Esophagus muscularis mucosa (tissue), 4 donors: ENCODE results near the gene SGSM2. TPM values are rescaled to one million over a fixed set of nuclear protein-coding genes. Genes with fewer than 3 reads are reported as not detected.

Experiments used
- DNase-seq: peaks from one replicate; pipeline ENCODE4 v3.0.0-alpha.2; 2017; ENCODE audit errors: extremely low spot score
- H3K27ac ChIP-seq, 4 donors: fragments of 200-600 bp; sonication (generic); replicated peaks in 1 of 4; 1 replicate in 3 of 4; 2 replicates in 1 of 4; pipeline ENCODE4 v1.5.1; 2016 to 2019; ENCODE audit warnings: mild to moderate bottlenecking in 1 of 4
- H3K27me3 ChIP-seq, 4 donors: fragments of 200-600 bp; sonication (generic); one replicate each; pipeline versions ENCODE4 v1.5.1 to v1.6.0; 2016 to 2019
- H3K36me3 ChIP-seq, 4 donors: fragments of 200-600 bp; sonication (generic); one replicate each; pipeline ENCODE4 v1.5.1; 2016 to 2019
- H3K4me1 ChIP-seq, 4 donors: fragments of 200-600 bp; sonication (generic); one replicate each; pipeline ENCODE4 v1.5.1; 2016 to 2019
- H3K4me3 ChIP-seq, 4 donors: fragments of 200-600 bp; sonication (generic); 1 replicate in 2 of 4; 2 replicates in 2 of 4; pipeline ENCODE4 v1.5.1; 2016 to 2019; ENCODE audit warnings: mild to moderate bottlenecking in 4 of 4, moderate library complexity in 1 of 4
- H3K9me3 ChIP-seq, 4 donors: fragments of 200-600 bp; sonication (generic); 1 replicate in 3 of 4; 2 replicates in 1 of 4; pipeline ENCODE4 v1.5.1; 2016 to 2019
- EP300 ChIP-seq: sonication (generic); formaldehyde crosslinking; IDR thresholded peaks from one replicate; pipeline ENCODE4 v1.6.1; 2017; ENCODE audit warnings: antibody characterized with exemption
- POLR2A ChIP-seq: fragments of 450-650 bp; IDR thresholded peaks from one replicate; pipeline ENCODE4 v1.6.1; 2017; ENCODE audit warnings: antibody characterized with exemption, moderate library complexity, mild to moderate bottlenecking, low read depth
- POLR2AphosphoS5 ChIP-seq, 2 donors: sonication (generic); formaldehyde crosslinking; IDR thresholded peaks; one replicate each; pipeline ENCODE4 v1.6.1; 2017; ENCODE audit warnings: antibody characterized with exemption in 2 of 2
- WGBS: methylation state at CpG from one replicate; pipeline ENCODE4 v1.1.5; 2018; 5-methylcytosine and 5-hydroxymethylcytosine counted together
- intact Hi-C: fragments of 100-400 bp; cut with DNase I; formaldehyde crosslinking; loops from one replicate; pipeline ENCODE4 v1.15.1; 2023
- total RNA-seq, 4 donors: library from RNA; depleted of rRNA; stranded (reverse); fragments of >200 nt; gene quantifications; one replicate each; pipeline versions ENCODE4 v1.1.0 to v1.2.1, GENCODE V29; 2016
- TF ChIP-seq, protein P1 (sequence below), 3 experiments: fragments of 200-600 bp in 2 of 3; fragments of 450-650 bp in 1 of 3; sonication (generic) in 2 of 3; IDR thresholded peaks; one replicate each; pipeline ENCODE4 v1.5.1; 2017 to 2019; ENCODE audit warnings: antibody characterized with exemption in 3 of 3, mild to moderate bottlenecking in 2 of 3, moderate library complexity in 1 of 3

The SGSM2 gene, protein sequence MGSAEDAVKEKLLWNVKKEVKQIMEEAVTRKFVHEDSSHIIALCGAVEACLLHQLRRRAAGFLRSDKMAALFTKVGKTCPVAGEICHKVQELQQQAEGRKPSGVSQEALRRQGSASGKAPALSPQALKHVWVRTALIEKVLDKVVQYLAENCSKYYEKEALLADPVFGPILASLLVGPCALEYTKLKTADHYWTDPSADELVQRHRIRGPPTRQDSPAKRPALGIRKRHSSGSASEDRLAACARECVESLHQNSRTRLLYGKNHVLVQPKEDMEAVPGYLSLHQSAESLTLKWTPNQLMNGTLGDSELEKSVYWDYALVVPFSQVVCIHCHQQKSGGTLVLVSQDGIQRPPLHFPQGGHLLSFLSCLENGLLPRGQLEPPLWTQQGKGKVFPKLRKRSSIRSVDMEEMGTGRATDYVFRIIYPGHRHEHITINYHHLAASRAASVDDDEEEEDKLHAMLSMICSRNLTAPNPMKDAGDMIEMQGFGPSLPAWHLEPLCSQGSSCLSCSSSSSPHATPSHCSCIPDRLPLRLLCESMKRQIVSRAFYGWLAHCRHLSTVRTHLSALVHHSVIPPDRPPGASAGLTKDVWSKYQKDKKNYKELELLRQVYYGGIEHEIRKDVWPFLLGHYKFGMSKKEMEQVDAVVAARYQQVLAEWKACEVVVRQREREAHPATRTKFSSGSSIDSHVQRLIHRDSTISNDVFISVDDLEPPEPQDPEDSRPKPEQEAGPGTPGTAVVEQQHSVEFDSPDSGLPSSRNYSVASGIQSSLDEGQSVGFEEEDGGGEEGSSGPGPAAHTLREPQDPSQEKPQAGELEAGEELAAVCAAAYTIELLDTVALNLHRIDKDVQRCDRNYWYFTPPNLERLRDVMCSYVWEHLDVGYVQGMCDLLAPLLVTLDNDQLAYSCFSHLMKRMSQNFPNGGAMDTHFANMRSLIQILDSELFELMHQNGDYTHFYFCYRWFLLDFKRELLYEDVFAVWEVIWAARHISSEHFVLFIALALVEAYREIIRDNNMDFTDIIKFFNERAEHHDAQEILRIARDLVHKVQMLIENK
- total RNA-seq: 10 to 100 TPM; 32.0 to 72.2 (median 37.8) TPM

- intact Hi-C loops: loop anchor here (5.0 kb wide), 1 partner anchor 70 kb away; no protein-coding TSS in a partner anchor
- DNase-seq: no peak
Observed at GRCh38 chr17:2336852-2337543, at the start of gene SGSM2. SGSM2 (plus strand) TSS chr17:2337501; CDS start chr17:2337689, 188 bp downstream.

GRCh38 chr17:2289878-2290478 lies 47.3 kb upstream of the SGSM2 start:
- Histone ChIP-seq H3K4me3 (no peak overlapping the region), H3K4me1 (peaks cover 0 to 4% (median 0%) of the 10 kb centered on the region in 4 donors), H3K36me3 (peaks cover 26 to 97% (median 81%) of the 10 kb centered on the region in 4 donors), H3K9me3 (no peaks in the 10 kb centered on the region), H3K27me3 (no peaks in the 10 kb centered on the region), H3K27ac (no peak overlapping the region)
- 94% methylated on average over 5 of the region's 5 CpGs for WGBS
- no peak for TF ChIP-seq POLR2A
- intact Hi-C loops: no loop called here
- no peak for DNase-seq

More at GRCh38 chr17:2336852-2337543, at the start of gene SGSM2:
- Histone ChIP-seq H3K9me3 (no peaks in the 10 kb centered on the region), H3K4me3 (peak within 1 kb of the TSS; percentile 83 to 99 (median 97)), H3K4me1 (peaks cover 14 to 36% (median 32%) of the 10 kb centered on the region in 4 donors), H3K36me3 (peaks cover 27 to 44% (median 41%) of the 10 kb centered on the region in 4 donors), H3K27me3 (no peaks in the 10 kb centered on the region), H3K27ac (peak within 1 kb of the TSS; percentile 89 to 95 (median 94))
- 0% methylated on average over 3 of the region's 77 CpGs for WGBS
- TF ChIP-seq, protein P1, sequence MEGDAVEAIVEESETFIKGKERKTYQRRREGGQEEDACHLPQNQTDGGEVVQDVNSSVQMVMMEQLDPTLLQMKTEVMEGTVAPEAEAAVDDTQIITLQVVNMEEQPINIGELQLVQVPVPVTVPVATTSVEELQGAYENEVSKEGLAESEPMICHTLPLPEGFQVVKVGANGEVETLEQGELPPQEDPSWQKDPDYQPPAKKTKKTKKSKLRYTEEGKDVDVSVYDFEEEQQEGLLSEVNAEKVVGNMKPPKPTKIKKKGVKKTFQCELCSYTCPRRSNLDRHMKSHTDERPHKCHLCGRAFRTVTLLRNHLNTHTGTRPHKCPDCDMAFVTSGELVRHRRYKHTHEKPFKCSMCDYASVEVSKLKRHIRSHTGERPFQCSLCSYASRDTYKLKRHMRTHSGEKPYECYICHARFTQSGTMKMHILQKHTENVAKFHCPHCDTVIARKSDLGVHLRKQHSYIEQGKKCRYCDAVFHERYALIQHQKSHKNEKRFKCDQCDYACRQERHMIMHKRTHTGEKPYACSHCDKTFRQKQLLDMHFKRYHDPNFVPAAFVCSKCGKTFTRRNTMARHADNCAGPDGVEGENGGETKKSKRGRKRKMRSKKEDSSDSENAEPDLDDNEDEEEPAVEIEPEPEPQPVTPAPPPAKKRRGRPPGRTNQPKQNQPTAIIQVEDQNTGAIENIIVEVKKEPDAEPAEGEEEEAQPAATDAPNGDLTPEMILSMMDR (IDR thresholded peaks at IDR 0.05): no peak
- TF ChIP-seq POLR2AphosphoS5 (IDR thresholded peaks at IDR 0.05) (peak in 1 of 2 donors; percentile 4), EP300 (no peak)

- H3K4me3 ChIP-seq: no peak overlapping the region
- H3K27me3 ChIP-seq: no peaks in the 10 kb centered on the region
- no peak overlapping the region for H3K27ac ChIP-seq
- intact Hi-C loops: no loop called here
- no peaks in the 10 kb centered on the region for H3K9me3 ChIP-seq
- no peak for TF ChIP-seq POLR2AphosphoS5 (IDR thresholded peaks at IDR 0.05)
- no peak for TF ChIP-seq EP300
- TF ChIP-seq POLR2A: no peak
- TF ChIP-seq, protein P1 (IDR thresholded peaks at IDR 0.05): no peak
- 86% methylated on average over 2 of the region's 2 CpGs for WGBS
- no peak for DNase-seq
- H3K4me1 ChIP-seq: peaks cover 0 to 8% (median 0%) of the 10 kb centered on the region in 4 donors
- H3K36me3 ChIP-seq: peaks cover 26 to 97% (median 93%) of the 10 kb centered on the region in 4 donors
Observed at GRCh38 chr17:2292100-2292499, 45.2 kb upstream of the SGSM2 start.

GRCh38 chr17:2295575-2295974 lies 41.7 kb upstream of the SGSM2 start:
- H3K36me3 ChIP-seq: peaks cover 24 to 96% (median 89%) of the 10 kb centered on the region in 4 donors

More at GRCh38 chr17:2295575-2295974, 41.7 kb upstream of the SGSM2 start:
- H3K27me3 ChIP-seq: no peaks in the 10 kb centered on the region
- intact Hi-C loops: no loop called here
- no peak overlapping the region for H3K27ac ChIP-seq
- WGBS: 71% methylated on average over 1 of the region's 1 CpG
- TF ChIP-seq EP300 (no peak), POLR2A (no peak), POLR2AphosphoS5 (IDR thresholded peaks at IDR 0.05) (no peak)
- TF ChIP-seq, protein P1 (IDR thresholded peaks at IDR 0.05): no peak
- peaks cover 0 to 12% (median 6%) of the 10 kb centered on the region in 4 donors for H3K4me1 ChIP-seq
- no peaks in the 10 kb centered on the region for H3K9me3 ChIP-seq
- no peak overlapping the region for H3K4me3 ChIP-seq
- DNase-seq: no peak
